ENCODE measurements around the gene PDE11A. TPM values are rescaled to one million over a fixed set of nuclear protein-coding genes. Genes with fewer than 3 reads are reported as not detected.

PDE11A gene
- total RNA-seq, 1 experiment from 2014 or later: 0.61 TPM

GRCh38 chr2:177828557-177828956, 244.0 kb downstream of the PDE11A start:
- Histone ChIP-seq H3K9me2 (ENCODE audit: insufficient read depth) (no peaks in the 10 kb centered on the region), H3K4me2 (ENCODE audit: low read length) (no peak overlapping the region), H3K27me3 (ENCODE audit: insufficient read depth, low read length) (no peaks in the 10 kb centered on the region), H3K9ac (ENCODE audit: low read length) (no peak overlapping the region), H3K79me2 (ENCODE audit: insufficient read depth, low read length) (no peaks in the 10 kb centered on the region), H3K27ac (ENCODE audit: low read depth, low read length) (no peak overlapping the region), H2AFZ (ENCODE audit: low read depth, low read length, poor library complexity, severe bottlenecking) (no peak overlapping the region), H3K4me3 (replicated peaks in 1 of 2; ENCODE audit: low read depth in 1 of 2, low read length in 2 of 2) (no peak overlapping the region), H3K36me3 (ENCODE audit: control insufficient read depth in 1 of 2, insufficient read depth in 2 of 2, low read length in 2 of 2) (no peaks in the 10 kb centered on the region), H3K4me1 (ENCODE audit: control insufficient read depth in 1 of 2, insufficient read depth in 2 of 2, low read length in 2 of 2) (no peaks in the 10 kb centered on the region), H3K9me3 (ENCODE audit: control insufficient read depth in 1 of 2, insufficient read depth in 1 of 2, low read depth in 1 of 2, low read length in 2 of 2) (peaks cover 0 to 3% of the 10 kb centered on the region in 2 experiments; a peak in 1 of 4 replicates), H4K20me1 (ENCODE audit: insufficient read depth) (no peaks in the 10 kb centered on the region)
- no peak for DNase-seq (ENCODE audit: low read depth, low spot score)
- CTCF ChIA-PET: no interaction called here
- intact Hi-C loops (cut with micrococcal nuclease): no loop called here
- RAD21 ChIA-PET (ENCODE audit: low non-redundant PET in 1 of 2, low total read pairs in 2 of 2, uncharacterized antibody in 2 of 2, unreplicated experiment in 2 of 2): no interaction called here
- TF ChIP-seq ELF1 (IDR thresholded peaks at IDR 0.05; ENCODE audit: borderline replicate concordance, low read depth): no peak
- TF ChIP-seq ZFX (IDR thresholded peaks at IDR 0.05): no peak
- no peak for TF ChIP-seq ATF3 (IDR thresholded peaks at IDR 0.05)
- TF ChIP-seq EZH2phosphoT487 (IDR thresholded peaks at IDR 0.05; ENCODE audit: borderline replicate concordance): no peak
- TF ChIP-seq EZH2 (IDR thresholded peaks at IDR 0.05): no peak
- no peak for TF ChIP-seq CEBPB (IDR thresholded peaks at IDR 0.05; ENCODE audit: low read depth)
- no peak for ATAC-seq
- BruUV-seq (replicated peaks): no TSS peak
- POLR2A ChIA-PET: no interaction called here

- no peaks in the 10 kb centered on the region for H3K27me3 ChIP-seq (ENCODE audit: insufficient read depth, low read length)
- RAD21 ChIA-PET (ENCODE audit: low non-redundant PET in 1 of 2, low total read pairs in 2 of 2, uncharacterized antibody in 2 of 2, unreplicated experiment in 2 of 2): no interaction called here
- no peaks in the 10 kb centered on the region for H3K9me3 ChIP-seq (ENCODE audit: control insufficient read depth in 1 of 2, insufficient read depth in 1 of 2, low read depth in 1 of 2, low read length in 2 of 2)
- POLR2A ChIA-PET: no interaction called here
- H3K9me2 ChIP-seq (ENCODE audit: insufficient read depth): no peaks in the 10 kb centered on the region
- H3K36me3 ChIP-seq (ENCODE audit: control insufficient read depth in 1 of 2, insufficient read depth in 2 of 2, low read length in 2 of 2): no peaks in the 10 kb centered on the region
- no peak overlapping the region for H2AFZ ChIP-seq (ENCODE audit: low read depth, low read length, poor library complexity, severe bottlenecking)
- no peaks in the 10 kb centered on the region for H3K79me2 ChIP-seq (ENCODE audit: insufficient read depth, low read length)
- ATAC-seq: no peak
- no peak for DNase-seq (ENCODE audit: low read depth, low spot score)
- no peak overlapping the region for H3K27ac ChIP-seq (ENCODE audit: low read depth, low read length)
- H3K4me2 ChIP-seq (ENCODE audit: low read length): no peak overlapping the region
- no peaks in the 10 kb centered on the region for H3K4me1 ChIP-seq (ENCODE audit: control insufficient read depth in 1 of 2, insufficient read depth in 2 of 2, low read length in 2 of 2)
- no peaks in the 10 kb centered on the region for H4K20me1 ChIP-seq (ENCODE audit: insufficient read depth)
- H3K4me3 ChIP-seq (replicated peaks in 1 of 2; ENCODE audit: low read depth in 1 of 2, low read length in 2 of 2): no peak overlapping the region
- TF ChIP-seq EZH2 (IDR thresholded peaks at IDR 0.05) (no peak), POLR2AphosphoS5 (IDR thresholded peaks at IDR 0.05; ENCODE audit: low read depth, low read length) (no peak), ELF1 (IDR thresholded peaks at IDR 0.05; ENCODE audit: borderline replicate concordance, low read depth) (no peak), ZNF274 (IDR thresholded peaks at IDR 0.05; ENCODE audit: low read depth, low read length) (no peak), ATF3 (IDR thresholded peaks at IDR 0.05) (no peak), REST (IDR thresholded peaks at IDR 0.05; ENCODE audit: low read depth) (no peak), SIN3A (IDR thresholded peaks at IDR 0.05; ENCODE audit: low read depth) (no peak)
- intact Hi-C loops (cut with micrococcal nuclease): no loop called here
- CTCF ChIA-PET: no interaction called here
- BruUV-seq (replicated peaks): no TSS peak
- H3K9ac ChIP-seq (ENCODE audit: low read length): no peak overlapping the region
Measured at GRCh38 chr2:177826897-177827296, 245.7 kb downstream of the PDE11A start.
